Activated T-cell treated with anti-CD3 and anti-CD28 coated beads for 24 hours (primary cell): ENCODE data around the gene SEC16A.
"Not testable (repeated sequence)": the region's sequence is repeated elsewhere in the genome, so short reads cannot be mapped to it uniquely, and the experiment has no call there.

ENCODE experiments used
- DNase-seq: peaks from one replicate; pipeline ENCODE4 v3.0.0-alpha.2; 2020; ENCODE audit warnings: low read depth

Gene SEC16A

GRCh38 chr9:136422876-136423275 is 60.0 kb downstream of the SEC16A start:
- DNase-seq = no peak

DNA sequence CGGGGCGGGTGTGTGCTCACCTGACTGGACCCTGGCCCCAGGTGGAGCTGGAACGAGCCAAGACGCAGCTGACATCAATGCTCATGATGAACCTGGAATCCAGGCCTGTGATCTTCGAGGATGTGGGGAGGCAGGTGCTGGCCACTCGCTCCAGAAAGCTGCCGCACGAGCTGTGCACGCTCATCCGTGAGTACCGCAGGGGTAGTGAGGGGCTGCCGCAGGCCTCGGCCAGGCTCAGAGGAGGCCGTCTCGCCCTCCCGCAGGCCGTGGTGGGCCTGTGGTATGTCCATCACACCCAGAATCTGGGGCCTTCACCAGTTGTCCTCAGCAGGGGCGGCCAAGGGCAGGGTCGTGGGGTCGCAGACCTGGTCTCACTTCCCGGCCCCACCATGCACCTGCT is 61.0 kb downstream of the SEC16A start:
- no peak for DNase-seq

DNA sequence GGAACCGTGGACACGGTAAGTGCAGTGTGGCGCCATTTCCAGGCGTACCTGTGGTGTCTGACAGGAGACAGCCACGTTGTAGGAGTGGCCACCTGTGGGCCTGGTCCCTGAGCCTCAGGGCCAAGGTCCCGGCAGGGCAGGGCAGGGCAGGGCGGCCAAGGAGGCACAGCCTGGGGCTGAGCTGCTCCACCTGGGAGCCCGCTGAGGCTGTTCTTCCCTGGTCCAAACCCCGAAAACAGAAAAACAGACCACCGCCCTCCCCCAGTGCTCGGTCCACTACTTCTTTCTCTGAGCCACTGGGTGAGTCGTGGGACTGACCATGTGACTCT is 63.8 kb downstream of the SEC16A start:
- DNase-seq = no peak

DNA sequence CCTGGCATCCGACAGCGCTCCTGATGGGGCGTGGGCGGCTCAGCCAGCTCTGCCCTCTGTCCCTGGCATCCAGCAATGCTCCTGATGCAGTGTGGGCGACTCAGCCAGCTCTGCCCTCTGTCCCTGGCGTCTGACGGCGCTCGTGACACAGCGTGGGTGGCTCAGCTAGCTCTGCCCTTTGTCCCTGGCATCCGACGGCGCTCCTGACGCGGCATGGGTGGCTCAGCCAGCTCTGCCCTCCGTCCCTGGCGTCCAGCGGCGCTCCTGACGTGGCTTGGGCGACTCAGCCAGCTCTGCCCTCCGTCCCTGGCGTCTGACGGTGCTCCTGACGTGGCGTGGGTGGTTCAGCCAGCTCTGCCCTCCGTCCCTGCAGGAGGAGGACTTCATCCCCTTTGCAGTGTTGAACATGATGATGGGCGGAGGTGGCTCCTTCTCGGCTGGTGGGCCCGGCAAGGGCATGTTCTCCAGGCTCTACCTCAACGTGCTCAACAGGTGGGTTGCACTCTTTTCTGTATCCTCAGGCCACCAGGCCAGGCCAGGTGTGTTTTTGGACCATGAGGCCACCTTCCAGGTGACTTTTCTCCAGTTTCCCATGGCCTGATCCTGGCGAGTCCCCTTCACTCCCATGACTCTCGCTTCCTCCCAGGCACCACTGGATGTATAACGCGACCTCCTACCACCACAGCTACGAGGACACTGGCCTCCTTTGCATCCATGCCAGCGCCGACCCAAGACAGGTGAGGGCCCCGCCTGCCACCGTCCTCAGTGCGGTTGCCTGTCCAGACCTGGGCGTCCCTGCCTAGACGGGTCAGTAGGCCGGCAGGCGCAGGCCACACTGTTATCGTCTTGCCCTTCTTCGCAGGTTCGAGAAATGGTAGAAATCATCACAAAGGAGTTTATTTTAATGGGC is 64.4 kb downstream of the SEC16A start:
- DNase-seq = no peak

DNA sequence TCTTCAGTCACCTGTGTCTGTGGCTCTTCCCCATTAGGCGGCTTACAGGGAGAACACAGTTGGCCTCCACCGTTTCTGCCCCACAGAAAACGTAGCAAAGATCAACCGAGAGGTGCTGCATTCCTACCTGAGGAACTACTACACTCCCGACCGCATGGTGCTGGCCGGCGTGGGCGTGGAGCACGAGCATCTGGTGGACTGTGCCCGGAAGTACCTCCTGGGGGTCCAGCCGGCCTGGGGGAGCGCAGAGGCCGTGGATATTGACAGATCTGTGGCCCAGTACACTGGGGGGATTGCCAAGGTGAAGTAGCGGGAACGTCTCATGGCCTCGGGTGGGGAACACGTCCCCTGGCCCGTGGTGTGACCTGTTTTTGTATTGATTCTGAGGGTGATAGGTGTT is 65.9 kb downstream of the SEC16A start:
- no peak for DNase-seq

DNA sequence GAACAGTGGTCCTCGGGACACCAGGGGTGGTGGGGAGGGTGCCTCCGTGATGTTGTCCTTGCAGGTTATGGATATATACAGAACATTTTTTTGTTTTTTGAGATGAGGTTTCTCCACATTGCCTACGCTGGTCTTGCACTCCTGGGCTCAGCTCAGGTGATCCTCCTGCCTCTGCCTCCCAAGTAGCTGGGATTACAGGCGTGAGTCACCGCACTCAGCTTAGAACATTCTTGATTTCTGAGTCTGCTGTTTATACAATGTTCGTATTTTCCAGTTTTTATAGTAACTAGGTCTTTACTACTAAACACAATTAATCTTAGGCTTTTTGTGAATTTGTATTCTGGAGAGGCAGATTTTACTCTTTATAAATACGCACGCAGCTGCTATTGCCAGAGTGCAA is 66.4 kb downstream of the SEC16A start:
- DNase-seq = no peak

DNA sequence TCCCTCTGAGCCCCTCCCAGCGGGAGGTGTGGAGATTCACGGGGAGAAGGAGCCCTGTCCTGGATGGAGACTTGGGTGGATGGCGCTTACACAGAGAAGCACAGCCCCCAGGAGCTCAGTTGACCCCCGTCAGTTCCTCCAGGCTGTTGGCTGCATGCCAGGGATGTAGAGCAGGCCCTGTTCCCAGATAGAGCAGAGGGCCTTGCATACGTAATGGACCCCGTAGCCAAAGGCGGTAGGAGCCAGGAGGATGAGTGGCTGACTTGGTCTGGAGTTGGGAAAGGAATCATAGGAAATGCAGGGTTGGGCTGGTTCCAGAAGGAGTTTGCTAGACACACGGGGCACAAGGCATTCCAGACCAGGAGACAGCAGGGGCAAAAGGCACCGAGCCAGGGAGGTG is 69.9 kb downstream of the SEC16A start:
- DNase-seq = no peak

GRCh38 chr9:136411378-136411777 is 71.5 kb downstream of the SEC16A start:
- no peak for DNase-seq

GRCh38 chr9:136410500-136411287 is 72.1 kb downstream of the SEC16A start, which contains the start of the genes ENTR1 and PMPCA:
Gene ENTR1, minus strand, starts transcription at chr9:136410614. Its CDS starts 217 bp downstream, at chr9:136410397.
Gene PMPCA, plus strand, starts transcription at chr9:136410658. Its CDS starts 11 bp downstream, at chr9:136410669.
- DNase-seq = peak; percentile 95

DNA sequence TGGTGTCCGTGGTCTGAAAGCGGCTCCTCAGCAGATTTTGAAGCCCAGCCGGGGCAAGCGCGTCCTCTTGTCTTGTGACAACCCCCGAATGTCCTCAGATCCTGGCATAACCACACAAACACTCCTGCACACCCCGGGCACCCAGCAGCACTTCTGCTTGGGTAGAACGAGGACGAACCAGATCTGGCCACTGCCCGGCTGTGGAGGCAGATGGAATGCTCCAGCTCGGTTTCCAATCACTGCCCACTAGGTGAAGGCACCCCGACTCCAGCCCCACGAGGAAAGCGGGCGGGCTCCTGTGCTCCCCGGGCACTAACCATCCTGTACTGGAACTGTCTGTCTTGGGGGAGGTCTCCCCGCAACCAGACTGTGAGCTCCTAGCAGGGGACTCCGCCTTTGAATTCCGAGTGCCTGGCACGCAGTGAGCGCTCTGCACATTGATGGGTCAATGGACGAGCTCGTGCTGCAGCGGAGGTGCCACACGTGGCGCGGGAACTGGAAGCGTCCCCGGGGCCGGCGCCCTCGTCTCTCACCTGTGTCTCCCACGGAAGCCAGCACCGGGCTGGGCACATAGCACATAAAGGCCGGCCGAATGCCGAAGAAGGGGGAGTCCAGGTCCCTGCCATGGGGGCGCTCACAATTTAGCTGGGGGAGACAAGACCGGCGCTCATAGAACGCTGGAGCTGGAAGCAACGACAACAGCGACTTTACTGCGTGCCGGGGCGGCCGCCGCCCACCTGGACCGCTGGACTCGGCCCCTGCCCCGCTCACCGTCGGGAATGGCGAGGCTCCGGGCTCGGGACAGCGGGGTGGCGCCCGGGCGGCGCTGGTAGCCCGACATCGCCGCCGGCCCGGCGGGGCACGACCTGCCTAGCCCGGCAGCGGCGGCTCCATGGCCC is 73.0 kb downstream of the SEC16A start:
- peak; percentile 18 for DNase-seq

DNA sequence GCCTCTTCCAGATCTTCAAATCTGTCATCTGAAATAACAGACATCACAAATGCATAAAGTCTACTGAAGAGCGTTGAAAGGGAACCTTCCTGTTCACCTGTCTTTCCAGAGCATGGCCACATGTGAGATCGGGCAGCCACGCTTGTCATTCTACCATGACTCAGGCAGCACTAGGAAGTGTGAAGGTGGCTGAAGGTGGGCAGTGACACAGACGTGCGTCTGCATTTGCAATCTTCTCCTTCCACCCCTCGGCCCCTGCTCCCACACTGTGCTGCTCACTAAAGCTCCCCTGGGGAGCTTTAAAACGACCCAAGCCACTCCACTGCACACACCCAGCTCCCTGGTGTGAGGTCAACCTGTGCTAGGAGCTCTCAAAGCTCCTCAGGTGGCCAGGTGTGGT is 74.9 kb downstream of the SEC16A start:
- DNase-seq = no peak

- DNase-seq = not testable (repeated sequence)
These were observed 75.8 kb downstream of the SEC16A start for GRCh38 chr9:136407061-136407460.

DNA sequence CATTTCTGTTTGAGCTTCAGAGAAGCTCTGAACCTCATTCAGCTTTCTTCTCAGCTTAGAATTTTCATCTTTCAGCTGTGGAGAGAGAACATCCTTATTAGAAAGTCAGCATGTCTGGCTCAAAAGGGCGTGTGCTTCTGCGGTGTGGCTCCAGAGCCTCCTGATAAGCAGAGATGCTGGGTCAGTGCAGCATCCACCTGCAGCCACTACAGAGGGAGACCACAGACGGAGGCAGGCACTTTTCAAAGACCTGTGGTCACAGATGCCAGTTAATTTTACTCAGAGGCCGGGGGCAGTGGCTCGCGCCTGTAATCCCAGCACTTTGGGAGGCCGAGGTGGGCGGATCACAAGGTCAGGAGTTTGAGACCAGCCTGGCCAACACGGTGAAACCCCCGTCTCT is 76.9 kb downstream of the SEC16A start:
- not testable (repeated sequence) for DNase-seq

- no peak for DNase-seq
These were observed 77.4 kb downstream of the SEC16A start for GRCh38 chr9:136405481-136405880.

DNA sequence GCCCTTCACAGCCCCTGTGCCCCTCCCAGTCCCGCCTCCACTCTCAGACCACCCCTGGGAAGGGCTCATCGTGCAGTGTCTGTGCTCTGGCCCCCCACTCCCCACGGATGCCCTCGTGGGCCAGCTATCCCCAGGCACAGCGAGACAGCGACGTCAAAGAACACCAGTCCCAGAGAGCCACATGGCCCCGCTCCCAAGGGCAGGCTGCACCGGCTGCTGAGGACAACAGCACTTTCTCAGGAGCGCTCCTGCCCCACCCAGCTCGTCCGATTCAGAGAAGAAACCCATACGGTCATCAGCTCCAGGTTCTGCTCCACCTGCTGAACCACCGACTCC is 78.1 kb downstream of the SEC16A start:
- no peak for DNase-seq

DNA sequence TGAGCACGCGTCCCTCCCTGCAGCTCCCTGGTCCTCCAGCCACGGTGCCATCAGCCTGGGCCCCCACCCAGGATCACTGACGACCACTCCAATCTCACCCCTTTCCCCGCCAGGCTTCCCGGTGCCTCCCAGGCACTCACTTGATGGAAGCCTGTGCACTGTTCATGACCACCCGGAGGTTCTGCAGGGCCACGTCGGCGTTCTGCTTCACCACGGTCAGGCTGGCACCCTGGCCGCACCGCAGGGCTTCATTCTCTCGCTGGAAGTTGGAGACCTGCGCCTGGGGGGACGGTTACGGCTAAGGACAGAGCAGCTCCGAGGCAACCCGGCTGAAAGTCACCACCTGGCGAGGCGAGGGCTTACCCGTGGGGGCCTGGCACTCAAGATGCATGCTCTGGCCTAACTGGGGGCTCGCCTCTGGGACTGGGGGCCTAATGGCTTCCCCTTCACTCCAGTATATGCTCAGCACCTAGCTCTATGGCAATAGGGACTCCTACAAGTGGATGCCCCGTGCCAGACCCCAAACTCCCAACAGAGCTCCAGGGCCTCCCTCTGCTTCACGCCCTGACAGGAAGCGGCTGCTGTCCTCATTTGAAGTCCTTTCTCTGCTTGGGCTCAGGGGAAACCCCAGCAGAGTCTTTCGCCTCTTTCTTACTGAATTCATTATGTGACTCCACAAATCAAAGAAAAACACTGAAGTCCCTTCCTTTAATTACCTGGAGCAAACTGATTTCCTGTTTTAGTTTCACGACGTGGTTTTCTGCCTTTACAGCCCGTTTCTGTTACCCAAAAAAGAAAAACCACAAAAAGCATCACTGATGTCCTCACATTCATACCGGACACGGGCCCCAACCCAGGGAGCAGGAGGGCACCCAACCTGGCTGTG is 78.7 kb downstream of the SEC16A start:
- DNase-seq = peak; percentile 44

- DNase-seq = peak; percentile 71
These were observed 79.3 kb downstream of the SEC16A start for GRCh38 chr9:136403538-136403914.

DNA sequence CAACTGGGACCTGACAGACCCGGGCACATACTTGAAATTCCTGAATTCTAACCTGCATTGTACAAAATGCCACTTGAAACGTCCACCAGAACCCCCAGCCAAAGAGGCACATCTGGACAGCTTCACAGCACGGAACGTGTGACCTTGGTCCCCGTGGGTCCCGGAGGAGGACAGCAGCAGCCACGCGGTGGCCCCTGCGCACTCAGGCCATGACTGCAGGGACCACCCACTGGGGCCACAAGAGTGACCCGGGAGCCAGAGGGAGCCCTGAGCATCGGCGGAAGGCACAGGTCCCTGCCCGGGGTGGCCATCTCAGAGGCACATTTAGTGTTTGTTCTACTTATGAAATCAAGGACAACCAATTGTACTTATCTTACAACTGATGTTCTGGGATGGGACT is 80.8 kb downstream of the SEC16A start:
- DNase-seq = no peak

- no peak for DNase-seq
These were observed 81.5 kb downstream of the SEC16A start for GRCh38 chr9:136401173-136401922.

- DNase-seq = peak; percentile 79
These were observed 82.6 kb downstream of the SEC16A start, which contains the start of gene SNAPC4 for GRCh38 chr9:136400038-136400834. Gene SNAPC4, minus strand, starts transcription at chr9:136400170. Its CDS starts 1,742 bp downstream, at chr9:136398428.
